Occipital lobe (tissue), 2 donors: ENCODE measurements around the gene RUSC2. TPM values are rescaled to one million over a fixed set of nuclear protein-coding genes. Genes with fewer than 3 reads are reported as not detected.
"Not testable (repeated sequence)": the region's sequence is repeated elsewhere in the genome, so short reads cannot be mapped to it uniquely, and the experiment has no call there.

Experiments used
- DNase-seq: peaks from one replicate; lab custom pipeline; 2025; lab: John Stamatoyannopoulos, UW
- total RNA-seq: library from RNA; depleted of rRNA; stranded (reverse); fragments of >200 nt; gene quantifications from one replicate; pipeline ENCODE4 v1.2.3, GENCODE V29; 2014

Gene RUSC2
- total RNA-seq, 1 donor from 2014 or later, result 51.2 TPM

- no peak for DNase-seq
These were observed 32.8 kb downstream of the RUSC2 start for GRCh38 chr9:35522700-35523099.

GRCh38 chr9:35523556-35523955 lies 33.6 kb downstream of the RUSC2 start:
- DNase-seq, result not testable (repeated sequence)

- DNase-seq, result no peak
These were observed 36.3 kb downstream of the RUSC2 start for GRCh38 chr9:35526087-35526801.

GRCh38 chr9:35529161-35529823 lies 39.4 kb downstream of the RUSC2 start:
- no peak for DNase-seq

- no peak for DNase-seq
These were observed 43.5 kb downstream of the RUSC2 start for GRCh38 chr9:35533398-35533797.

- DNase-seq, result not testable (repeated sequence)
These were observed 45.0 kb downstream of the RUSC2 start for GRCh38 chr9:35534921-35535320.

- DNase-seq, result no peak
These were observed 48.0 kb downstream of the RUSC2 start for GRCh38 chr9:35537913-35538312.

- peak; percentile 69 for DNase-seq
These were observed 48.7 kb downstream of the RUSC2 start for GRCh38 chr9:35538361-35539234.

Other genes starting within 250 kb of the RUSC2 start
- 11.7 TPM for gene TESK1, start 115.2 kb downstream of the RUSC2 start, total RNA-seq
- gene CD72, start 128.3 kb downstream of the RUSC2 start, total RNA-seq, result 0.47 TPM
- gene SIT1, start 160.8 kb downstream of the RUSC2 start, total RNA-seq, result not detected
- 159,856 TPM for gene RMRP, start 167.9 kb downstream of the RUSC2 start, total RNA-seq
- gene CCDC107, start 168.2 kb downstream of the RUSC2 start, total RNA-seq, result 10.5 TPM
- gene ARHGEF39, start 175.1 kb downstream of the RUSC2 start, total RNA-seq, result 0.94 TPM
- gene CA9, start 183.8 kb downstream of the RUSC2 start, total RNA-seq, result 0.78 TPM
- 18.1 TPM for gene TPM2, start 199.8 kb downstream of the RUSC2 start, total RNA-seq
- 17.8 TPM for gene TLN1, start 242.1 kb downstream of the RUSC2 start, total RNA-seq
- gene CREB3, start 242.6 kb downstream of the RUSC2 start, total RNA-seq, result 22.9 TPM